Measurements from ENCODE around the gene BSG.

DNA sequence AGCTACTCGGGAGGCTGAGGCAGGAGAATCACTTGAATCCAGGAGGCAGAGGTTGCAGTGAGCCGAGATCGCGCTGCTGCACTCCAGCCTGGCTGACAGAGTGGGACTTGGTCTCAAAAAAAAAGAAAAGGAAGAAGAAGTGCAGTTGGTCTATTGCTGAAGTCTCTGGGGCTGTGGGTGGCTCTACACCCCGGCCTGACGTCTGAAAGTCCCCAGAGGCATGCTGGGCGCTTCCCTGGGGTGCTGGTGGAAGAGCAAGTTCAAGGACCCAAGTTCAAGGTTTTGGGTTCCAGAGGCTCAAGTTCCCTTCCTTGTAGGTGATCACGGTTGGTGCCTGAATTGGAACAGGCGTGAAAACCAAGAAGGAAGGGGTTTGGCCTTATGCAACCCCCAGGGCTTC, 21.1 kb downstream of the BSG start:
- TF ChIP-seq POLR2AphosphoS5 (IDR thresholded peaks at IDR 0.05; ENCODE audit: borderline replicate concordance, low read depth, low read length) (no peak), EZH2 (IDR thresholded peaks at IDR 0.05) (no peak), FOXP2 (optimal IDR thresholded peaks at IDR 0.05; ENCODE audit: control extremely low read depth, extremely low read length, insufficient read depth) (no peak)
